Body of pancreas (tissue), 4 donors: ENCODE data around the gene WDR82. TPM values are rescaled to one million over a fixed set of nuclear protein-coding genes. Genes with fewer than 3 reads are reported as not detected.

Source experiments
- ATAC-seq: fragments of 150-250 bp; one replicate; pipeline ENCODE4 v1.9.1; 2016
- DNase-seq, 4 donors: peaks; one replicate each; pipeline ENCODE4 v3.0.0-alpha.2; 2019
- H3K27ac ChIP-seq, 4 donors: fragments of 200-600 bp; sonication (generic); 1 replicate in 3 of 4; 2 replicates in 1 of 4; pipeline versions ENCODE4 v1.5.1 to v1.6.1; 2016 to 2019; ENCODE audit warnings: mild to moderate bottlenecking in 1 of 4, mixed read lengths in 1 of 4, moderate library complexity in 1 of 4
- H3K27me3 ChIP-seq, 2 donors: fragments of 200-600 bp; sonication (generic); one replicate each; pipeline ENCODE4 v1.6.0; 2016; ENCODE audit warnings: mild to moderate bottlenecking in 1 of 2
- H3K36me3 ChIP-seq, 2 donors: fragments of 200-600 bp; sonication (generic); replicated peaks in 1 of 2; 2 replicates each; pipeline ENCODE4 v1.5.1; 2016; ENCODE audit warnings: low read depth in 2 of 2; ENCODE audit not compliant: insufficient read depth in 1 of 2
- H3K4me1 ChIP-seq: fragments of 200-600 bp; sonication (generic); one replicate; pipeline ENCODE4 v1.6.0; 2016
- H3K4me3 ChIP-seq, 2 donors: fragments of 200-600 bp; sonication (generic); 1 replicate in 1 of 2; 2 replicates in 1 of 2; pipeline ENCODE4 v1.5.1; 2016 to 2019
- H3K9me3 ChIP-seq, 3 donors: fragments of 200-600 bp; sonication (generic); 1 replicate in 2 of 3; 2 replicates in 1 of 3; pipeline ENCODE4 v1.5.1; 2016
- CTCF ChIP-seq, 7 experiments: fragments of 450-650 bp in 4 of 7; fragments of 200-600 bp in 3 of 7; sonication (generic) in 3 of 7; IDR thresholded peaks; one replicate each; pipeline ENCODE4 v1.5.1; 2016 to 2019; ENCODE audit warnings: antibody characterized with exemption in 7 of 7
- POLR2A ChIP-seq, 3 donors: fragments of 450-650 bp; IDR thresholded peaks; one replicate each; pipeline ENCODE4 v1.6.1; 2016; ENCODE audit warnings: antibody characterized with exemption in 3 of 3, mild to moderate bottlenecking in 2 of 3
- WGBS, 2 donors: methylation state at CpG; one replicate each; pipeline ENCODE4 v1.1.5; 2017; 5-methylcytosine and 5-hydroxymethylcytosine counted together
- intact Hi-C: fragments of 100-400 bp; cut with DNase I; formaldehyde crosslinking; loops from one replicate; pipeline ENCODE4 v1.15.1; 2023
- total RNA-seq, 2 donors: library from RNA; depleted of rRNA; stranded (reverse); fragments of >200 nt; gene quantifications; one replicate each; pipeline ENCODE4 v1.1.0, GENCODE V29; 2016

WDR82 gene
- total RNA-seq, 2 donors from 2014 or later: 19.1 to 21.5 TPM

DNA sequence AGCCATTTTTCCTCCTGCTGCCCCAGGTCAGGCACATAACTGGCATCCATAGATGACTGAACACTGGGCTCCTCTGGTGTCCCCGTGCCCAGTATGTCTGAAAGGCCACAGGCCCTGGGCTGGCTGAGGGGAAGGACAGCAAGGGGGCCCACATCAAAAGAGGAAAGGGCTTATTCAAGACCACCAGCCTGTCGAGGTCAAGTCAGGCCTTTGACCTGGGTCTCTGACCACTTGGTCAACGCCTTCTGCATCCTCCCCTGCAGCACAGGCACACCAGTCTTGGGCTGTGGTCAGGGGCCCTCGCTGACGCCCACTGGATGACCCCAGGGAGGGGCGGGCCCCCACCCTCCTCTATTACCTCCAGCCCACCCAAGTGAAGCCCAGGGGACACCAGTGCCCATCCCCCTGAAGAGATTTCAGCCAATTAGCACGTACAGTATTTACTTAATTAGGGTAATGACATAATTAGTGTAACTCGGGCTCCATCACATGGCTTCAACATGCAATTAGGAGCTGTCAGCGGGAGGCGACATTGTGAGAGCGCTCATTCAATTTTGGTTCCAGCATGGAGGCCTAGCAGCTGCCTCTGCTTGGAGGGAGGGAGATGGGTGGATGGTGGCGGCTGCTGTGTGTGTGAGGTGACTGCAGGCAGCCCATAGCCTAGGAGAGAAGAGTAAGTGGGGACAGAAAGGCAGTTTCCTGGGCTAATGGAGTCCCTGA lies 24.1 kb upstream of the WDR82 start:
- Histone ChIP-seq H3K27me3 (no peaks in the 10 kb centered on the region), H3K27ac (no peak overlapping the region), H3K4me3 (no peak overlapping the region), H3K4me1 (peaks cover 40% of the 10 kb centered on the region), H3K9me3 (no peaks in the 10 kb centered on the region), H3K36me3 (no peaks in the 10 kb centered on the region)
- ATAC-seq: no peak
- TF ChIP-seq CTCF (IDR thresholded peaks at IDR 0.05): no peak
- TF ChIP-seq POLR2A (IDR thresholded peaks at IDR 0.05): no peak
- intact Hi-C loops: no loop called here
- no peak for DNase-seq
- WGBS, 2 donors: 88 to 90% methylated on average over 11 to 12 of the region's 12 CpGs

DNA sequence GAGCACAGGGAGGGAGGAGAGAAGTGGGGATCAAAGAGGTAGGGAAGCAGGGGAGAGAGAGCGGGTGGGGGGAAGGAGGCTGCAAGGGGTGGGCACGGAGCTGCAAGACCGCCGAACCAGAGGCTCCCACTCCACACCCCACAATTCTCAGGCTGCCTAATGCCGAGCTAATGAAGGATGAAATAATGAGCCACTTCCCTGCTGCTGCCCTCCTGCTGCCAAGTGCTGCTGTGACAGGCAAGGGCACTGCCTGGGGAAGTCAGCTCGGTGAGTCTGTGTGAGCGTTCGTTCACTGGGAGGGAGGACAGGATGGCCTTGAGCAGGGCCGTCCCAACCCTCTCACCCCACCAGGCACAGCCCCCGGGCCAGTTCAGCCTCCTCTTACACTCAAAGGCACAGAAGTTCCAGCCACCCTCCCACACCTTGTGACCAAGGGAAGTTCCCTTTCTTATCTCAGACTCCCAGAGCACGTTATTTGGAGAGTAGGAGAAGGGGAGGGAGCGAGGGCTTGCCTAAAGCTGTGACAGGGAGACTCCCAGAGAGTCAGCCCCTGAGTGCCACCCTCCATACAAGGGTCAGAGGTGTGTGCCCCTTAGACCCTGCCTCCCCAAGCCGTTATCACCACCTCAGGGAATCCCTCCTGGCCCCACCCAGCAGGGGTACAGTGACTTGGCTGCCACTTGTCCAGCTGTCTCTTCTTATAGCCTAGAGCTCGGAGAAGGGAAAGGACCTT lies 21.6 kb upstream of the WDR82 start:
- Histone ChIP-seq H3K4me1 (peaks cover 36% of the 10 kb centered on the region), H3K27me3 (no peaks in the 10 kb centered on the region), H3K4me3 (no peak overlapping the region), H3K9me3 (no peaks in the 10 kb centered on the region), H3K36me3 (no peaks in the 10 kb centered on the region), H3K27ac (peak overlapping the region in 3 of 4 donors; percentile 68 to 72 (median 71))
- TF ChIP-seq CTCF (IDR thresholded peaks at IDR 0.05) (peak in 5 of 7 experiments; percentile 15 to 53 (median 47)), POLR2A (IDR thresholded peaks at IDR 0.05) (peak in 2 of 3 donors; percentile 40 to 50)
- DNase-seq: peak; percentile 70 to 87 (median 80)
- ATAC-seq: peak; percentile 83
- WGBS, 2 donors: 10% methylated on average over 11 to 14 of the region's 14 CpGs
- intact Hi-C loops: no loop called here

DNA sequence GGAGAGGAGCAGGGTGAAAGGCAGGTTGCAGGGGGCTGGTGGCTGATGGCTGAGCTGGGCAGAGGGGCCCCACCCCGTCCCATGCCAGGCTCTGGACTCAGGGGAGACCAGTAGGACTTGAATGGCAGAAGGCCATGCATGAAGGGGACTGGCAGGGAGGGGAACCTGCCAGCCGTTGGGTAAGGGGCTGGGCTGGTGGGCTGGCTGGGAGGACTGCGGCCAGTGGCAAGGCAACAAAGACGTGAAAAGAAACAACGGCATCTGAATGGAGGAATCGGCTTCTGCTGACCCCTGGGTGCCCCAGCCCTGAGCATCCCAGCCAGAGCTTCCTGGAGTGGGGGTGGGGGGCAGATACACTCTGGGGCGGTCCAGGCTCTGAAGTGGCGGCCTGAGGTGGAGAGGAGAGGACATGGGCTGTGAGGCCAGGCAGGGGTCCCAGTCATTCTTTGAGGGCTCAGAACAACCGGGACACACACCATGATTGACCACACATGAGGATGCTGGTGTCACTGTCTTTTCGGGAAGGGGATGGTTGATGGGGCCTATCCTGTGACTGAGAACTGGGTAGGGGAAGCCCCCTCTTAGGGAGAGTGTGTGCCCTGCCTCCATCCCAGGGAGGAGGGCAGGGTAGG lies 20.9 kb upstream of the WDR82 start:
- Histone ChIP-seq H3K27ac (peak overlapping the region in 3 of 4 donors; percentile 68 to 72 (median 71)), H3K36me3 (no peaks in the 10 kb centered on the region), H3K27me3 (no peaks in the 10 kb centered on the region), H3K4me1 (peaks cover 36% of the 10 kb centered on the region), H3K4me3 (no peak overlapping the region), H3K9me3 (no peaks in the 10 kb centered on the region)
- 27 to 34% methylated on average over 10 of the region's 10 CpGs for WGBS, 2 donors
- intact Hi-C loops: no loop called here
- DNase-seq (no peak), ATAC-seq (peak; percentile 2)
- TF ChIP-seq POLR2A (IDR thresholded peaks at IDR 0.05): no peak
- TF ChIP-seq CTCF (IDR thresholded peaks at IDR 0.05): no peak

DNA sequence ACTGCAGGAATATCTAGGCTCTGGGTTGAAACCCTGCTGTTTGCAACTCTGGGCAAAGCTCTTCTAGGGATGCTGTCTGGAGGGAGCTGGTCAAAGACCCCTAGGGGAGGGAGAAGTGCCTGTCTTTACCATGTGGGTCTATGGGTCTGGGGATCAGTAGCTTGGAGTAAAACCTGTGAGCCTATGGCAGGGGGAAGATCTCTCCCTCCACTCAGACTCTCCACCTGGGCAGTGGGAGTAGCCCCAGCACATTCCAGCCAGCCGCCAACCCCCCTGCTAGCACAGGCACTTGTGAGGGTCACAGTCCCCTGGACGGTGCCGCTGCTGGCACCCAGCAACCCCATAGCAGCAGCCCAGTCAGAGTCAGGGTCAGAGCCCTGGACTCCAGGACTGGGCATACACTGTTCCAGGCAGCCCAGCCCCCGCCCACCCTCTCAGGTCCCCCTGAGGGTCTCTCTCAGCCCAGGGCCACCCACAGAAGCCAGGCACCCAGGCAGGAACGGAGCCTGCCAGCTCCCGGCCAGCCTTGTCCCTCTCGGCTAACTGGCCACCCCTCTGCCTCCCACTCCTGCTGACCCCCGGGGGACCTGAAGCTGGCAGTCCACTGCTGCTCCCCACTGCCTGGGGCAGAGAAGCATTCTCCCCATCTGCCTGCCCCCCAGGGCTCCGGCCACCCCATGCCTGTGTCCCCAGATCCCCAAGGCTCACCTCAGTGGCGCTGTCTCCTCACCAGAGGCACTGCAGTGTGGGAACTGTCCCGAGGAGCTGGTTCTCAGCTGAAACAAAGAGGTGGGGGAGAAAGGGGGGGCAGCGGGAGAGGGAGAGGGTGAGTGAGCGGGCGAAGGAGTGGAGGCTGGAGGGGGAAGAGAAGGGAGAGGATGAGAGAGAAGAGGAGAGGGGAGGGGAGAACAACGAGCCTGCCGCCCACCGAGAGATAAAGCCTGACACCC lies 20.0 kb upstream of the WDR82 start:
- no peaks in the 10 kb centered on the region for H3K9me3 ChIP-seq
- peaks cover 36% of the 10 kb centered on the region for H3K4me1 ChIP-seq
- peak overlapping the region in 3 of 4 donors; percentile 68 to 72 (median 71) for H3K27ac ChIP-seq
- DNase-seq (peak in 3 of 4 donors; percentile 30 to 43 (median 41)), ATAC-seq (no peak)
- intact Hi-C loops: no loop called here
- TF ChIP-seq POLR2A (IDR thresholded peaks at IDR 0.05): peak in 2 of 3 donors; percentile 41 to 43
- TF ChIP-seq CTCF (IDR thresholded peaks at IDR 0.05): peak in 1 of 7 experiments; percentile 15
- WGBS, 2 donors: 18 to 20% methylated on average over 10 to 16 of the region's 17 CpGs
- no peaks in the 10 kb centered on the region for H3K36me3 ChIP-seq
- H3K4me3 ChIP-seq: no peak overlapping the region
- H3K27me3 ChIP-seq: no peaks in the 10 kb centered on the region
